SU-DHL-6 (cell line): ENCODE results near the gene CDC42.

Experiments
- EZH2phosphoT487 ChIP-seq: fragments of 200-600 bp; sonication (generic), shearing (Covaris generic); conservative IDR thresholded peaks from 2 replicates; pipeline ENCODE4 v1.6.1; 2018; ENCODE audit warnings: mild to moderate bottlenecking, antibody characterized with exemption, low read length, moderate library complexity, mixed read lengths
- TF ChIP-seq, protein P1 (sequence below): fragments of 200-600 bp; sonication (generic); IDR thresholded peaks from one replicate; pipeline ENCODE4 v1.5.1; 2017; ENCODE audit warnings: antibody characterized with exemption, mild to moderate bottlenecking, low read length, moderate library complexity; ENCODE audit not compliant: insufficient read depth, poor library complexity, severe bottlenecking

DNA sequence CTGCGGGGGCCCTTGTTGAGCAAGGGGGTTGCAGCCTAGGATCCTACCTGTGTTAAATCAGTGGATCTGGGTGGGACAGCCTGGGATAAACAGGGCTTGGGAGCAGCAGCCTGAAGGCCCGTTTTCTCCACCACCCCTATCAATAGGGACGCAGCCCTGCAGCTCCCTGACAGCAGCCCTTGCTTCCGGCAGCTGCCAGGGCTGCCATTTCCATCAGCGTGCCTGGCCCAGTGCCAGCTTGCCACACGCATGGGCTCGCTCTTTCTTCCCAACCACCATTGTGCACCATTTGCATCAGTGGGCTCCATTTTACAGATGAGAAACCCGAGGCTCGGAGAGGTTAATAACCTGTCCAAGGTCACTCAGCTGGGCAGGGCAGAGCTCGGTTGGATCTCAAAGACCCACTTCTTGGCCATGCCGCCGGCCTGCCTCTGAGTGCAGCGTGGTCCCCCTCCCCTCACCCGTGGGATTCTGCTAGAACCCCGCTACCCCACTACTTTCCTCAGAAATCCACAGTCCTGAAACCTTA is 86.6 kb downstream of the CDC42 start:
- TF ChIP-seq, protein P1, sequence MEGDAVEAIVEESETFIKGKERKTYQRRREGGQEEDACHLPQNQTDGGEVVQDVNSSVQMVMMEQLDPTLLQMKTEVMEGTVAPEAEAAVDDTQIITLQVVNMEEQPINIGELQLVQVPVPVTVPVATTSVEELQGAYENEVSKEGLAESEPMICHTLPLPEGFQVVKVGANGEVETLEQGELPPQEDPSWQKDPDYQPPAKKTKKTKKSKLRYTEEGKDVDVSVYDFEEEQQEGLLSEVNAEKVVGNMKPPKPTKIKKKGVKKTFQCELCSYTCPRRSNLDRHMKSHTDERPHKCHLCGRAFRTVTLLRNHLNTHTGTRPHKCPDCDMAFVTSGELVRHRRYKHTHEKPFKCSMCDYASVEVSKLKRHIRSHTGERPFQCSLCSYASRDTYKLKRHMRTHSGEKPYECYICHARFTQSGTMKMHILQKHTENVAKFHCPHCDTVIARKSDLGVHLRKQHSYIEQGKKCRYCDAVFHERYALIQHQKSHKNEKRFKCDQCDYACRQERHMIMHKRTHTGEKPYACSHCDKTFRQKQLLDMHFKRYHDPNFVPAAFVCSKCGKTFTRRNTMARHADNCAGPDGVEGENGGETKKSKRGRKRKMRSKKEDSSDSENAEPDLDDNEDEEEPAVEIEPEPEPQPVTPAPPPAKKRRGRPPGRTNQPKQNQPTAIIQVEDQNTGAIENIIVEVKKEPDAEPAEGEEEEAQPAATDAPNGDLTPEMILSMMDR: no peak
- no peak for TF ChIP-seq EZH2phosphoT487
